Fibroblast of villous mesenchyme (primary cell): ENCODE results near the gene GIPC3. TPM values are rescaled to one million over a fixed set of nuclear protein-coding genes. Genes with fewer than 3 reads are reported as not detected.
"Not testable (repeated sequence)": the region's sequence is repeated elsewhere in the genome, so short reads cannot be mapped to it uniquely, and the experiment has no call there.

Source experiments
- DNase-seq: peaks from one replicate; pipeline ENCODE4 v3.0.0-alpha.2; 2010; ENCODE audit warnings: low read depth
- H3K4me3 ChIP-seq: 2 replicates; pipeline ENCODE4 v1.5.1; 2011; ENCODE audit warnings: low read depth, mild to moderate bottlenecking, low read length
- CTCF ChIP-seq: IDR thresholded peaks from 2 replicates; pipeline ENCODE4 v1.5.1; 2012; ENCODE audit warnings: low read depth, mild to moderate bottlenecking, low read length; ENCODE audit not compliant: insufficient read depth
- total RNA-seq: library from RNA; depleted of rRNA; stranded (reverse); fragments of >200 nt; gene quantifications from 2 replicates; pipeline ENCODE4 v1.2.3, GENCODE V29; 2012

The GIPC3 gene
- total RNA-seq, 1 donor: 0.43 TPM

GRCh38 chr19:3627351-3627723 is 42.1 kb downstream of the GIPC3 start:
- DNase-seq: no peak
- peak overlapping the region; percentile 36 for H3K4me3 ChIP-seq

GRCh38 chr19:3628766-3629165 is 43.5 kb downstream of the GIPC3 start:
- not testable (repeated sequence) for DNase-seq, H3K4me3 ChIP-seq

More at GRCh38 chr19:3627351-3627723, 42.1 kb downstream of the GIPC3 start:
- TF ChIP-seq CTCF: no peak

GRCh38 chr19:3631053-3631861 is 46.0 kb downstream of the GIPC3 start:
- no peak overlapping the region for H3K4me3 ChIP-seq
- TF ChIP-seq CTCF: no peak
- no peak for DNase-seq

GRCh38 chr19:3632098-3632497 is 46.8 kb downstream of the GIPC3 start:
- no peak for TF ChIP-seq CTCF
- DNase-seq: no peak
- H3K4me3 ChIP-seq: no peak overlapping the region

GRCh38 chr19:3632739-3633558 is 47.7 kb downstream of the GIPC3 start:
- no peak overlapping the region for H3K4me3 ChIP-seq
- DNase-seq: no peak
- TF ChIP-seq CTCF: no peak

GRCh38 chr19:3633559-3633988 is 48.3 kb downstream of the GIPC3 start:
- no peak for DNase-seq
- no peak for TF ChIP-seq CTCF
- H3K4me3 ChIP-seq: no peak overlapping the region

- no peak overlapping the region for H3K4me3 ChIP-seq
- TF ChIP-seq CTCF: no peak
- DNase-seq: no peak
Measured at GRCh38 chr19:3634496-3635045, 49.3 kb downstream of the GIPC3 start.
